GM19025 (cell line): ENCODE results near the gene NEURL2.
"Not testable (repeated sequence)": the region's sequence is repeated elsewhere in the genome, so short reads cannot be mapped to it uniquely, and the experiment has no call there.

Experiments used
- ATAC-seq: cut with Tn5 transposase; IDR thresholded peaks from one replicate; pipeline ENCODE4 v1.9.1; 2021; ENCODE audit warnings: mild to moderate bottlenecking, low read depth, moderate library complexity; ENCODE audit not compliant: unreplicated experiment

Gene NEURL2

GRCh38 chr20:45878076-45878761 lies 12.8 kb downstream of the NEURL2 start:
- no peak for ATAC-seq

DNA sequence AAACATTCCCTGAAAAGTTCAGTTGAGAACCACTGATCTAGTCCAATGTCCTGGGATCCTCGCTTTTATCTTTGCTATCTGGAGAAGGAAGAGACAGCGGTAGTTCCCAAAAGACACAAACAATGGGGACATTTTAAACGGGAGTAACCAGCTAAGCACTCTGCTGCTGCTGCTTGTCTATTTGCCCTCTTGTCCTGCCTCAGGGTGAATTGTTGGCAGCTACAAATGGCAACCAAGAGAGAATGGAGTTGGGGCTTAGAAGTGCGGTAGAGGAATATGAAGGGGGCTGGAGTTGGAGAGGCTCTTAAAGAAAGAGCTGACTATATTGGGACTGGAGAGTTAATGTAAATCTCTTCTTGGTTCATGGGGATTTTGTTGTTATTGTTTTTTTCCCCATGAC lies 16.4 kb downstream of the NEURL2 start:
- no peak for ATAC-seq

- ATAC-seq, result not testable (repeated sequence)
Observed at GRCh38 chr20:45874104-45874481, 16.9 kb downstream of the NEURL2 start.

DNA sequence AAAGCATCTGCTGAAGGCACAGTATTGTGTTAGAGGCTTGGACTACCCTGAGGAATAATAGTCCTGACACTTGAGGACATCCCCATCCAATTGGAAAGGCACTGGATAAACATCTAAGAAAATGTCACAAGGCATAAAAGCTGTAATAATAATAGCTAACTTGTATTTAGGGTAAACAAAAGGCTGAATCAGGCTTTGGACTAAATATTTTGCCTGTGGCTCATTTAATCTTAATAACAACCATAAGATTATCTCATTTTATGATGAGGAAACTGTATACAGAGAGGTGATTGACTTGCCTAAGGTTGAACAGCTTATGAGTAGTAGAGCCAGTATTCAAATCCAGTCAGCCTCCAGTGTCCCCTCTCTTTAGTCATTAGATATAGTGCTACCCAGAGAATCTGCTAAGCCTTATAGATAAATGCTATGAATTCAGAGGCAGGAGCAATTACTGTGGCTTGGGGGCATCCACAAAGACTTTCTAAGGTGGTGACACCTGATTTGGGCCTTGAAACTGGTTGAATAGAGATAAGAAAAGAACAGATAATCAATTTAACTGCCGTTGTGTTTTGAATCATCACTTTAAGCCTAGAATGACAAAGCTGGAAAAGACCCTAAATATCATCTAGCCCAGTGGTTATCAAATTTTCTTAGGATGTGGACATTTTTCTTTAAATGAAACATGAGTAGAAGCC lies 17.5 kb downstream of the NEURL2 start:
- ATAC-seq, result no peak

DNA sequence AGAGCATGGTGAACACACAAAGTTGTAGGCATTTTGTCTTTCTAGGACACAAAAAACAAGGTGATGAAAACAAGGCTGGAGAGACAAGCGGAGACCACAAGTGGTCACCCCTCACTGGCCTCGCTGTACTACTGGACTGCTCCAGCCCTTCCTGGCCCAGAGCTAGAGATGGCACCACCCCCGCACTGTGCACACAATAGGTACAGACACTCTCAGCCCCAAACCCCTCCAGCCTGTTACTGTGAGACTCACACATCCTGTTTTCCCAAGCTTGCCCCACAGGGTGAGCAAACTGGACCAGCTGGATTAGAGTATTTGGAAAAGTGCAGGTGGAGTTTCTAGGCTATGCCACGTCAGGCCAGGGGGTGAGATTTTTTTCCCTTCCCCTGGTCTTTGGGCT lies 18.4 kb downstream of the NEURL2 start:
- ATAC-seq, result no peak

DNA sequence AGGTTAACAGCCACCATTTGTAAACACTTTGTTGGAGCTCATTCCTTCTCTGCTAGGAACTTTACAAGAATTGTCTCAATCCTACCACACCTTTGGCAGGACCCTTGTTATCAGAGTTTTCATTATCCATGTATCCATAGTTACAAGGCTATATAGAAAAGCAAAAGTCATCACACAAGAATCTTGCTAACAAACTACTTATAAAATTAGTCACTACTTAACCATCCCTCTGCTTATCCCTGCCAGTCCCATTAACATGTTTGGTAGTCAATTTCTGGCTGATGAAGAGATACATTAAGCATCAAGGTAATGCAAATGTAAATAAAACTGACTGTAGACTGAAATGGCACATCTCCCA lies 23.2 kb downstream of the NEURL2 start:
- no peak for ATAC-seq

DNA sequence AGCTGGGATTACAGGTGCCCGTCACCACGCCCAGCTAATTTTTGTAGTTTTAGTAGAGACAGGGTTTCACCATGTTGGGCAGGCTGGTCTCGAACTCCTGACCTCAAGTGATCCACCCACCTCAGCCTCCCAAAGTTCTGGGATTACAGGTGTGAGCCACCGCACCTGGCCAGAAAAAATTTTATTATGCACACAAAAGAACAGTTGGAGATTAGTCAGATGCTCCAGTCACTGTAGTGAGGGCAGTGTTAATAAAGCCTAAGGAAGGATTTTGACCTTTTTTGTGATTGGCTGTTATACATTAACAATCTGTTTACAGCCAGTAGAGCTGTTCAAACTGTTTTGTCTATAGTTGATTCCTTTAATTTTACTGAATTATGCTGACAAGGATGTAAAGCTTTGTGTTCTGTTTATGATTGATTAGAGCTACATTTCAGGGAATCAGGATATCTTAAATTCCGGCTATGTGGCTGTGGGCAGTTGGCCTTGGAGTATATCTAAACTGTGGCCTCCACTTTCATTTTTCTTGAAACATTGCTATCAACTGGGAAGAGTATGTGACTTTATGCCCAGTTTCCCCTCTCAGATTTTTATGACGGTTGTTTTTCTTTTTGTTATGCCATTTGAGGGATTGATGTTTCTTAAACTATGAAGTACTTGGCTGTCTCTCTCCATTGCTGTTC lies 23.7 kb downstream of the NEURL2 start:
- ATAC-seq, result no peak

DNA sequence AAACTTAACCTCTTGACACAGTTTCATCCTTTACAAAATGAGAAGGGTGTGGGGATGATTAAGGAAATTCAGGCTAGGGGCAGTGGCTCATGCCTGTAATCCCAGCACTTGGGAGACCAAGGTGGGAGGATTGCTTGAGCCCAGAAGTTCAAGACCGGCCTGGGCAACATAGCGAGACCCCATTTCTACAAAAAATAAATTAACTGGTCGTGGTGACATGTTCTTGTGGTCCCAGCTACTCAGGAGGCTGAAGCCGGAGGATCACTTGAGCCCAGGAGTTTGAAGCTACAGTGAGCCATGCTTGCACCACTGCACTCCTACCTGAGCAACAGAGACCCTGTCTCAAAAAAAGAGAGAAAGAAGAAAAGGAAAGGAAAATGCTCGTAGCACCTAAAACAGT lies 24.6 kb downstream of the NEURL2 start:
- no peak for ATAC-seq

GRCh38 chr20:45863543-45864470 lies 27.2 kb downstream of the NEURL2 start:
- ATAC-seq, result no peak

GRCh38 chr20:45861221-45862075 lies 29.6 kb downstream of the NEURL2 start:
- no peak for ATAC-seq

DNA sequence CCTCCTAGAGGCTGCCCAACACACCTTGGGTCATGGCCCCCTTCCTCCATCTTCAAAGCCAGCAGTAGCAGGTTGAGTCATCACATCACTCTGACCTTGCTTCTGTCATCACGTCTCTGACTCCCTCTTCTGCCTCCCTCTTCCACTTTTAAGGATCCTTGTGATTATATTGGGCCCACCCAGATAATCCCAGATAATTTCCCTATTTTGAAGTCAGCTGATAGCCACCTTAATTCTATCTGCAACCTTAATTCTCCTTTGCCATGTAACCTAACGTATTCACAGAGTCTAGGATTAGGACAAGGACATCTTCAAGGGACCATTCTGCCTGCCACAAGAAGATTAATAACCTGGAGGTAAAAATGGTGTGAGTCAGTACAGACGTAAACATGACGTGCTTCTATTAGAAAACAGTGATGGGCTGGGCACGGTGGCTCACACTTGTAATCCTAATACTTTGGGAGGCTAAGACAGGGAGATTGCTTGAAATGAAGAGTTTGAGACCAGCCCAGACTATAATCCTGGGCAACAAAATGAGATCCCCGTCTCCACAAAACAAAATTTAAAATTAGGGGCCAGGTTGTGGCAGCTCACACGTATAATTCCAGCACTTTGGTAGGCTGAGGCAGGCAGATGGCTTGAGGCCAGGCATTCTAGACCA lies 30.3 kb downstream of the NEURL2 start:
- no peak for ATAC-seq

DNA sequence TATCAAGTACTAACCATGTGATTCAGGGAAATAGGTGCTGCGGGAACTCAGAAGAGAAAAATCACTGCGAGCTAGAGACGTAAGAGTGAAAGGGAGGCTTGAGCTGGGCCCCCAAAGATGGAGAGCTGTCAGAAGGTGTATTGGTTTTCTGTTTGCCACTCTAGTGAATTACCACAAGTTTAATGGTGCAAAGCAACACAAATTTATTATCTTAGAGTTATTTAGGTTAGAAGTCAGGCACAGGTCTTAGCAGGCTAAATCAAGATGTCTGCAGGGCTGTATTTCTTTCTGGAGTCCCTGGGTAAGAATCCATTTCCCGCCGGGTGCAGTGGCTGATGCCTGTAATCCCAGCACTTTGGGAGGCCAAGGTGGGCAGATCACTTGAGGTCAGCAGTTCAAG lies 31.1 kb downstream of the NEURL2 start:
- no peak for ATAC-seq

- ATAC-seq, result peak; percentile 7
Observed at GRCh38 chr20:45857882-45858216, 33.2 kb downstream of the NEURL2 start.

DNA sequence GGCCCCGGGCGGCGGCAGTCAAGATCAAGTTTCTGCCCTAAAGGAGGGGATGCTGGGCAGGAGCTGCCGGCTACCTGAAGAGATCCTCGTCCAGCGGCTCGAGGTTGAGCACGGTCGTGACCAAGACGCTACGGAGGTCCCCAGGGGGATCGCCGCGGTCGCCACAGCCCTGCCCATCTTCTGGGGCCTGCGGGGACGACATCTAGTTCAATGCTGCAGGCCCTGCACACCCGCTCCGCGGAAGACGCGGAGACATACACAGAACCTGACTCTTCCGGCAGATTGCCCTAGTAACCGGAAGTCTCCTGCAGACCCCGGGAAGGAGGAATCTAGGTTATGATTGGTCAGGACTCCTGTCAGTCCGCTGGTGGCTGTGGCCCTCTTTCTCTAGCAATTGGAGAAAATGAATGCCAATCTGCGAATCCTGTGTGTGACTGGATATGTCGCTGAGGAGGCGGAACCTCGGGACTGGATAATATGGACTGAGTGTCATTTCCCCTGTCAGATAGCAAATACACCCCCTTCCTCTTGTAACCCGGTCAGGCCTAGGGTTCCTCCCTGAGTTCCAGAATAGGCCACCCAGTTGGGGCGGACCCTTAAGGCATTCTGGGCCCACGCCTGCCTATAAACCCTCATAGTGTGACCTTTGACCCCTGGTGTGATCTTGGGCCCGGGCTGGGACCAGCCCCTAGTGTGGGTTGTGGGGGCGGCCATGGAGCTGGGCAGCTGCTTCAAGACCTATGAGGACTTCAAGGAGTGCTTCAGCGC lies 33.7 kb downstream of the NEURL2 start, which contains the start of the genes ACOT8 and ZSWIM3:
Gene ACOT8, minus strand, starts transcription at position 279 of the 768 bp plus-strand sequence. Its CDS starts 77 bp downstream, at position 202.
Gene ZSWIM3, plus strand, starts transcription at position 501 of the 768 bp plus-strand sequence. Its CDS starts 212 bp downstream, at position 713.
- peak; percentile 98 for ATAC-seq

DNA sequence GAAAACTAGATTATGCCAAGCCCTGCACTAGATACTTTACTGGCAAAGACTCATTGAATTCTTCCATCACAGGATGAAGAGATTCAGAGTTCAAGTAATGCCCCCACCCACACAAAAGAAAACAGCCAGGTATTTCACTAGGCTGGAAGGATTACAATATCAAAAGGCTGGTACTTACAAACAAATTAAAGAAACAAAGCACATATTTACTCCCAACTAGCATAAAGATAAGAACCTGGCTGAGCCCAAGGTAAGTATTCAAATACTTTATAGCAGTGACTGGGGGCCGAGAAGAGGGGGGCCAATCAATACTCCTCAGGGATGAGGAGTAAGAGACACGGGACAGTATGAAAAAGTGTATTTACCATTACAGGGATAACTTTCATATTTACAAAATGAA lies 37.5 kb downstream of the NEURL2 start:
- ATAC-seq, result no peak

DNA sequence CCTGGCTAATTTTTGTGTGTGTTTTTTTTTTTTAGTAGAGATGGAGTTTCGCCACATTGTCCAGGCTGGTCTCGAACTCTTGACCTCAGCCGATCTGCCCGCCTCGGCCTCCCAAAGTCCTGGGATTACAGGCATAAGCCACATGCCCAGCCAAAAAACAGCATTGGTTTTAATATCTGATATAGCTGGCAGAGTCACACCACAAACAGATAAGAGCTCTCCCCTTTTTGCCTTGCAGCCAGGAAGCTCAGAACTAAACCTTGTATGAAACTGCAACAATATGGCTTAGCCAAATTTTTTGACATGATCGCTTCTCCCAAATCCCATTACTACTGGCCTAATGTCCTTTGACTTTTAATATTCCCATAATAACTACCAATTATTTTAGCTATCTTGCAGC lies 38.7 kb downstream of the NEURL2 start:
- ATAC-seq, result no peak

DNA sequence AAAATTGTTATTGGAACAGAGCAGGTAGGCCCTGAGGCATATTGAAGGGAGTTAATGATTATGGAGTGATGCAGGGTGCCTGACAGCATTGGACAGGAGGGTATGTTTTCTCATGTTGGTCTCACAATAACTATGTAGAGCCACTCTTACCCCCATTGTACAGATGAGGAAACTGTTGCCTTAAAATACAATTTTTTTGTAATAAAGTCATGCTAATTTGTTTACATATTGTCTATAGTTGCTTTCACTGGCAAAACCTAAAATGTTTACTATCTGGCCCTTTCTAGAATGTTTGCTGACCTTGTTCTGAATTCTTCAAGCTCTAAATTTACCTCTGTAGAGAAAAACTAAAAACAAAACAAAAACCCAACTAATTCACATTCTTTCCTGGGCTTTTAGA lies 39.5 kb downstream of the NEURL2 start:
- no peak for ATAC-seq

DNA sequence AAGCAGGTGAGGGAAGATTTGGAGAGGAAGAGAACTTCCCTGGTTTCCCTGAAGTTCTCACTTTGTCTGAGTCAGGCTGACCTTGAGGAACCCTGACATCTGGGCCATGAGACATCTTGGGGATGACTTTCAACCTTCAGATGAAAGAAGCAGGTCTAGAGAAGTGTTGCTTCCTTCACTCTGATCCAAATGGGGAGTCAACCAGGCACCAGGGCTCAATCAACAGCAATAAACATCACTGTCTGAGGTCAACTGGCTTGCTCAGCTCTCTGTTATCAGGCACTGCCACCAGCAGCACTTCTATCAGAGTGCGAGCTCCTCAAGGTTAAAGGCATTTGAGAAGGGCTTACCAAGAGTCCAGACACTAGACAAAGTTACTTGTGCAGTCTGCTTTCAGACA lies 40.1 kb downstream of the NEURL2 start:
- ATAC-seq, result no peak
